ENCODE results near the gene BEND4.
A peak's percentile ranks its signal among the peaks of the same experiment; 100 is the strongest.

BEND4 gene

GRCh38 chr4:42159271-42160001, 7.0 kb upstream of the BEND4 start:
- no peak overlapping the region for H3K4me3 Mint-ChIP-seq
- H3K36me3 Mint-ChIP-seq (ENCODE audit: low read depth): no peaks in the 10 kb centered on the region
- H3K4me1 Mint-ChIP-seq: no peaks in the 10 kb centered on the region

GRCh38 chr4:42151568-42152506, 618 bp downstream of the BEND4 start:
- Mint-ChIP-seq H3K36me3 (ENCODE audit: low read depth) (no peaks in the 10 kb centered on the region), H3K4me1 (peaks cover 5% of the 10 kb centered on the region), H3K4me3 (peak overlapping the region; percentile 82 to 84 (median 84)), H3K27me3 (ENCODE audit: low read depth) (peaks cover 82% of the 10 kb centered on the region), H3K27ac (no peak overlapping the region), H3K9me3 (peaks cover 2% of the 10 kb centered on the region)
- TF ChIP-seq CTCF (IDR thresholded peaks at IDR 0.05; ENCODE audit: unreplicated experiment in 3 of 3): no peak

More at GRCh38 chr4:42159271-42160001, 7.0 kb upstream of the BEND4 start:
- peaks cover 3% of the 10 kb centered on the region for H3K9me3 Mint-ChIP-seq
- peaks cover 50% of the 10 kb centered on the region for H3K27me3 Mint-ChIP-seq (ENCODE audit: low read depth)
- TF ChIP-seq CTCF (IDR thresholded peaks at IDR 0.05; ENCODE audit: unreplicated experiment in 3 of 3): no peak
- H3K27ac Mint-ChIP-seq: no peak overlapping the region

GRCh38 chr4:42150653-42151567, 1.5 kb downstream of the BEND4 start:
- Mint-ChIP-seq H3K4me1 (peaks cover 5% of the 10 kb centered on the region), H3K9me3 (peaks cover 2% of the 10 kb centered on the region), H3K27ac (no peak overlapping the region), H3K36me3 (ENCODE audit: low read depth) (no peaks in the 10 kb centered on the region), H3K4me3 (peak overlapping the region; percentile 86 to 91 (median 89)), H3K27me3 (ENCODE audit: low read depth) (peaks cover 82% of the 10 kb centered on the region)
- no peak for TF ChIP-seq CTCF (IDR thresholded peaks at IDR 0.05; ENCODE audit: unreplicated experiment in 3 of 3)

GRCh38 chr4:42149004-42149403, 3.5 kb downstream of the BEND4 start:
- Mint-ChIP-seq H3K4me3 (no peak overlapping the region), H3K27me3 (ENCODE audit: low read depth) (peaks cover 78% of the 10 kb centered on the region), H3K4me1 (peaks cover 5% of the 10 kb centered on the region), H3K27ac (no peak overlapping the region), H3K36me3 (ENCODE audit: low read depth) (no peaks in the 10 kb centered on the region), H3K9me3 (peaks cover 2% of the 10 kb centered on the region)
- no peak for TF ChIP-seq CTCF (IDR thresholded peaks at IDR 0.05; ENCODE audit: unreplicated experiment in 3 of 3)

GRCh38 chr4:42148425-42148824, 4.0 kb downstream of the BEND4 start:
- H3K27me3 Mint-ChIP-seq (ENCODE audit: low read depth): peaks cover 73% of the 10 kb centered on the region
- TF ChIP-seq CTCF (IDR thresholded peaks at IDR 0.05; ENCODE audit: unreplicated experiment in 3 of 3): no peak
- H3K36me3 Mint-ChIP-seq (ENCODE audit: low read depth): no peaks in the 10 kb centered on the region
- H3K9me3 Mint-ChIP-seq: peaks cover 2% of the 10 kb centered on the region
- H3K4me3 Mint-ChIP-seq: no peak overlapping the region
- no peak overlapping the region for H3K27ac Mint-ChIP-seq
- peaks cover 5% of the 10 kb centered on the region for H3K4me1 Mint-ChIP-seq
